Measurements from ENCODE around the gene COX20. TPM values are rescaled to one million over a fixed set of nuclear protein-coding genes. Genes with fewer than 3 reads are reported as not detected.

COX20 gene
- total RNA-seq, 2 experiments from 2014 or later: 33.1 to 34.7 TPM

GRCh38 chr1:244850099-244850852 lies 14.8 kb downstream of the COX20 start:
- Mint-ChIP-seq H3K4me1 (ENCODE audit: low read depth) (peaks cover 75% of the 10 kb centered on the region), H3K36me3 (ENCODE audit: low read depth) (peaks cover 87% of the 10 kb centered on the region), H3K9me3 (no peaks in the 10 kb centered on the region), H3K4me3 (no peak overlapping the region), H3K27ac (peak overlapping the region; percentile 76), H3K27me3 (no peaks in the 10 kb centered on the region)
- DNase-seq: no peak
- no peak for TF ChIP-seq CTCF (IDR thresholded peaks at IDR 0.05)
- ATAC-seq: no peak
- CTCF ChIA-PET: interaction anchor here (0.6 to 3.8 kb wide), 9 partner anchors 8 to 193 kb away, joined by 3 to 14 read pairs (median 4); partner anchors contain the start of genes COX20 and HNRNPU
- intact Hi-C loops (cut with micrococcal nuclease): no loop called here
- POLR2A ChIA-PET: interaction anchor here (8.1 to 20.0 kb wide), 2 partner anchors 10 to 12 kb away, joined by 86 to 554 read pairs; partner anchors contain the start of genes COX20 and HNRNPU

- no peaks in the 10 kb centered on the region for H3K27me3 Mint-ChIP-seq
- ATAC-seq (no peak), DNase-seq (no peak)
- no peak for TF ChIP-seq CTCF (IDR thresholded peaks at IDR 0.05)
- H3K4me1 Mint-ChIP-seq (ENCODE audit: low read depth): peaks cover 77% of the 10 kb centered on the region
- no peaks in the 10 kb centered on the region for H3K9me3 Mint-ChIP-seq
- ChIA-PET CTCF (interaction anchor here (0.6 to 3.8 kb wide), 6 partner anchors 9 to 55 kb away, joined by 3 to 14 read pairs (median 7); partner anchors contain the start of gene COX20), POLR2A (interaction anchor here (8.1 to 20.0 kb wide), 2 partner anchors 11 kb away, joined by 86 to 554 read pairs; partner anchors contain the start of genes COX20 and HNRNPU)
- no peak overlapping the region for H3K4me3 Mint-ChIP-seq
- intact Hi-C loops (cut with micrococcal nuclease): no loop called here
- peaks cover 87% of the 10 kb centered on the region for H3K36me3 Mint-ChIP-seq (ENCODE audit: low read depth)
- H3K27ac Mint-ChIP-seq: peak overlapping the region; percentile 76
Observed at GRCh38 chr1:244850896-244851295, 15.4 kb downstream of the COX20 start.

- Mint-ChIP-seq H3K9me3 (no peaks in the 10 kb centered on the region), H3K36me3 (ENCODE audit: low read depth) (peaks cover 86% of the 10 kb centered on the region), H3K27me3 (no peaks in the 10 kb centered on the region), H3K4me3 (no peak overlapping the region), H3K4me1 (ENCODE audit: low read depth) (peaks cover 78% of the 10 kb centered on the region), H3K27ac (peak overlapping the region; percentile 75)
- intact Hi-C loops (cut with micrococcal nuclease): no loop called here
- no peak for DNase-seq
- ATAC-seq: peak; percentile 12
- TF ChIP-seq CTCF (IDR thresholded peaks at IDR 0.05): no peak
- ChIA-PET POLR2A (interaction anchor here (0.8 to 20.0 kb wide), 3 partner anchors 10 to 191 kb away, joined by 4 to 554 read pairs (median 86); partner anchors contain the start of genes COX20 and HNRNPU), CTCF (interaction anchor here (0.6 to 3.8 kb wide), 5 partner anchors 10 to 191 kb away, joined by 3 to 14 read pairs (median 10); partner anchors contain the start of gene COX20)
Observed at GRCh38 chr1:244851546-244852231, 16.2 kb downstream of the COX20 start.

GRCh38 chr1:244852694-244853093 lies 17.2 kb downstream of the COX20 start:
- ATAC-seq (no peak), DNase-seq (no peak)
- H3K27ac Mint-ChIP-seq: peak overlapping the region; percentile 75
- intact Hi-C loops (cut with micrococcal nuclease): no loop called here
- H3K4me1 Mint-ChIP-seq (ENCODE audit: low read depth): peaks cover 82% of the 10 kb centered on the region
- H3K4me3 Mint-ChIP-seq: no peak overlapping the region
- CTCF ChIA-PET: interaction anchor here (0.8 to 3.8 kb wide), 3 partner anchors 9 to 190 kb away, joined by 3 to 14 read pairs (median 10); no protein-coding TSS in a partner anchor
- H3K36me3 Mint-ChIP-seq (ENCODE audit: low read depth): peaks cover 89% of the 10 kb centered on the region
- no peaks in the 10 kb centered on the region for H3K27me3 Mint-ChIP-seq
- TF ChIP-seq CTCF (IDR thresholded peaks at IDR 0.05): no peak
- H3K9me3 Mint-ChIP-seq: no peaks in the 10 kb centered on the region
- POLR2A ChIA-PET: interaction anchor here (8.1 to 20.0 kb wide), 2 partner anchors 9 to 12 kb away, joined by 86 to 554 read pairs; partner anchors contain the start of genes COX20 and HNRNPU

Data from activated CD8-positive, alpha-beta T cell treated with anti-CD3 and anti-CD28 coated beads for 36 hours (primary cell).